ENCODE data around the gene NPTX2. TPM values are rescaled to one million over a fixed set of nuclear protein-coding genes. Genes with fewer than 3 reads are reported as not detected.

Gene NPTX2
- total and polyA plus RNA-seq, 2 experiments from 2014 or later = 3.0 to 5.5 TPM

- no peaks in the 10 kb centered on the region for H3K27me3 ChIP-seq
- no peaks in the 10 kb centered on the region for H3K79me2 ChIP-seq
- 69% methylated on average over 3 of the region's 3 CpGs for WGBS (ENCODE audit: low lambda C conversion rate, missing lambda C conversion rate)
- TF ChIP-seq CTCF (IDR thresholded peaks at IDR 0.05; ENCODE audit: poor library complexity) (no peak), EZH2 (IDR thresholded peaks at IDR 0.05; ENCODE audit: borderline replicate concordance) (no peak), EZH2phosphoT487 (IDR thresholded peaks at IDR 0.05; ENCODE audit: low read depth, severe bottlenecking, unreplicated experiment) (no peak)
- H3K4me1 ChIP-seq (ENCODE audit: insufficient read depth) = no peaks in the 10 kb centered on the region
- H3K4me3 ChIP-seq = no peak overlapping the region
- no peak overlapping the region for H3K27ac ChIP-seq
- no peak for DNase-seq (ENCODE audit: low spot score)
- H3K4me2 ChIP-seq = no peak overlapping the region
- H2AFZ ChIP-seq = no peak overlapping the region
- no peaks in the 10 kb centered on the region for H3K9me2 ChIP-seq (replicated peaks; ENCODE audit: insufficient read depth)
- no peaks in the 10 kb centered on the region for H3K9me3 ChIP-seq (ENCODE audit: low read depth)
- H4K20me1 ChIP-seq (ENCODE audit: insufficient read depth, poor library complexity, severe bottlenecking) = no peaks in the 10 kb centered on the region
- no peaks in the 10 kb centered on the region for H3K36me3 ChIP-seq (replicated peaks; ENCODE audit: insufficient read depth, low read depth)
Observed at GRCh38 chr7:98654524-98655272, 37.6 kb downstream of the NPTX2 start.

- DNase-seq (ENCODE audit: low spot score) = no peak
Observed at GRCh38 chr7:98655611-98656010, 38.5 kb downstream of the NPTX2 start.

GRCh38 chr7:98656899-98657298 is 39.8 kb downstream of the NPTX2 start:
- Histone ChIP-seq H3K4me3 (no peak overlapping the region), H3K27ac (no peak overlapping the region), H3K79me2 (no peaks in the 10 kb centered on the region), H2AFZ (no peak overlapping the region), H3K36me3 (replicated peaks; ENCODE audit: insufficient read depth, low read depth) (no peaks in the 10 kb centered on the region), H3K9me2 (replicated peaks; ENCODE audit: insufficient read depth) (no peaks in the 10 kb centered on the region), H3K9me3 (ENCODE audit: low read depth) (no peaks in the 10 kb centered on the region), H3K27me3 (no peaks in the 10 kb centered on the region), H4K20me1 (ENCODE audit: insufficient read depth, poor library complexity, severe bottlenecking) (no peaks in the 10 kb centered on the region), H3K4me2 (no peak overlapping the region), H3K4me1 (ENCODE audit: insufficient read depth) (no peaks in the 10 kb centered on the region)
- 83% methylated on average over 7 of the region's 7 CpGs for WGBS (ENCODE audit: low lambda C conversion rate, missing lambda C conversion rate)
- TF ChIP-seq CTCF (IDR thresholded peaks at IDR 0.05; ENCODE audit: poor library complexity) (no peak), EZH2 (IDR thresholded peaks at IDR 0.05; ENCODE audit: borderline replicate concordance) (no peak), EZH2phosphoT487 (IDR thresholded peaks at IDR 0.05; ENCODE audit: low read depth, severe bottlenecking, unreplicated experiment) (no peak)
- DNase-seq (ENCODE audit: low spot score) = no peak

More at GRCh38 chr7:98655611-98656010, 38.5 kb downstream of the NPTX2 start:
- Histone ChIP-seq H3K9me3 (ENCODE audit: low read depth) (no peaks in the 10 kb centered on the region), H3K79me2 (no peaks in the 10 kb centered on the region), H3K27ac (no peak overlapping the region), H3K36me3 (replicated peaks; ENCODE audit: insufficient read depth, low read depth) (no peaks in the 10 kb centered on the region), H3K4me2 (no peak overlapping the region), H3K4me3 (no peak overlapping the region), H4K20me1 (ENCODE audit: insufficient read depth, poor library complexity, severe bottlenecking) (no peaks in the 10 kb centered on the region), H3K27me3 (no peaks in the 10 kb centered on the region), H3K9me2 (replicated peaks; ENCODE audit: insufficient read depth) (no peaks in the 10 kb centered on the region), H2AFZ (no peak overlapping the region), H3K4me1 (ENCODE audit: insufficient read depth) (no peaks in the 10 kb centered on the region)
- TF ChIP-seq EZH2 (IDR thresholded peaks at IDR 0.05; ENCODE audit: borderline replicate concordance) = no peak
- TF ChIP-seq EZH2phosphoT487 (IDR thresholded peaks at IDR 0.05; ENCODE audit: low read depth, severe bottlenecking, unreplicated experiment) = no peak
- no peak for TF ChIP-seq CTCF (IDR thresholded peaks at IDR 0.05; ENCODE audit: poor library complexity)
- WGBS (ENCODE audit: low lambda C conversion rate, missing lambda C conversion rate) = 88% methylated on average over 5 of the region's 5 CpGs

Data from hepatocyte (in vitro differentiated cells).